ENCODE measurements around the gene MUC5B.

- TF ChIP-seq CTCF (IDR thresholded peaks at IDR 0.05) (no peak), POLR2A (IDR thresholded peaks at IDR 0.05) (no peak)
Observed at GRCh38 chr11:1287928-1288327, 65.1 kb downstream of the MUC5B start.

Data from heart left ventricle (tissue), 13 donors.